Measurements from ENCODE around the gene NTMT2.
"Not testable (repeated sequence)": the region's sequence is repeated elsewhere in the genome, so short reads cannot be mapped to it uniquely, and the experiment has no call there.

The NTMT2 gene

DNA sequence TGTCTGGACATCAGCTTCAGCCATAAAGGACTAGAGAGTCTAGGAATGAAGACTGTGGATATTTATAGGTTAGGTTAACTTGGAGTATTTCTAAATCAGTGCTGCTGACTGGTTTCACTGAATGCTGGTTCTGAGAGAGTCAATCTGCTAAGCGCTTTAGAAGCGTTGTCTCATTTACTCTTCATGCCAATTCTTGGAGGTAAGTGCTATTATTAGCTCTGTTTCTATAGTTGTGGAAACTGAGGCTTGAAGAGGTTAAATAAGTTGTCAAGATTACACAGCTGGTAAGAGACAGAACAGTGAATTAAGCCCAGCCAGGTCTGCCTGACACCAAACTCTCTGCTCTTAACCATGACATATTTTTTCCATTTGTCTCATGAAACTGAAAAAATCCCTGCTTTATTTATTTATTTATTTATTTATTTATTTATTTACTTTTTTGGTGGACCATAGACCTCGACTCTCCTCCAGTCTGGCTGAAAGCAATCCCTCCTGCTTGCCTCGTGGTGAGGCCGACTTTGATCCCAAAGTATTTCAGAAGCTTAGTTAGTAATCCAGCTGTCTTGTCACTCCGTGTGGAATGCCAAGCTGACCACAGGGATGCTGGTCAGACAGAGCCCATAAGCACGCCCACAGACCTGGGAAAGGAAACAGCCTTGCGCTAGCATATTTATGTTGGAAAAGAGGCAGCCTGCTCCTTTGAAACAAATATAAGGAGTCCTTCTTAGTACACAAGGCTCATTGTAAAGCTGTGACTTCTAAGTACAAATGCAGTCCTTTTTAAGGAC, 16.9 kb downstream of the NTMT2 start:
- DNase-seq: no peak

- DNase-seq: no peak
Measured at GRCh38 chr1:170164103-170164763, 18.5 kb downstream of the NTMT2 start.

GRCh38 chr1:170166518-170167180, 20.9 kb downstream of the NTMT2 start:
- no peak for DNase-seq

DNA sequence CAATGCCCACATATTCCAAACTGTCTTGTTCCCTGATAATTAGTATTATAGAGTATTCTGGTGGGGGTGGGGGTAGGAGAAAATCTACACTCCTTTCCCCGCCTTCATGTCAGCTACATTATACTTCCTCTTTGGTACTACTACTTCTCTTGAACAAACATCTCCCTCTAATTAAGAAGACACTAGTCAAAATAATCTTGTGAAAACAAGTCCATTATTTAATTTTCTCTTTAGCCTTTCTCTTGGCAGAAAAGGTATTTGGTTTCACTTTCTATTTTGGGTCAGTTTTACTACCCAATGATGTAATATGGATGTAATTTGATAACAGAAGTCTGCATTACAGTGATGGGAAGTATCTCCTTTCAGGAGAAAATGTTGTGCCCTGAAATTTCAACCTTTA, 22.5 kb downstream of the NTMT2 start:
- no peak for DNase-seq

GRCh38 chr1:170170513-170170912, 24.8 kb downstream of the NTMT2 start:
- not testable (repeated sequence) for DNase-seq

GRCh38 chr1:170174395-170174794, 28.6 kb downstream of the NTMT2 start:
- no peak for DNase-seq

DNA sequence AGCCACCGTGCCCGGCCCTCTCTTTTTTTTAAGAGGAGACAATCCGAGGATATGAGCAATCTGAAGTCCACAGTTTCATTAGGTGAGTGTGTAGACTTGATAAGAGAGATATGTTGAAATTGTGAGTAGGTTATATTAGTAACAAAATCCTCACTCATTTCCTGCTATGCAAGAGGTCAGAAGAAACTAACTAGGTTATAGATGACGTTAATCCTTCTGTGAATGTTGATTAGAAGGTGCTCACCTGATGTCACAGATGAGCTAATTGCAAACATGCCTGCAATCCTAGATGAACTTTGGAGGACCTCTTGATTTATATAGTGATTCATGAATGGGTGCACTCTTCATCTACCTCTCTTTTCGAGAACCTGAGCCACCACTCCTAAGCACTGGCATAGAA, 29.3 kb downstream of the NTMT2 start:
- DNase-seq: no peak

DNA sequence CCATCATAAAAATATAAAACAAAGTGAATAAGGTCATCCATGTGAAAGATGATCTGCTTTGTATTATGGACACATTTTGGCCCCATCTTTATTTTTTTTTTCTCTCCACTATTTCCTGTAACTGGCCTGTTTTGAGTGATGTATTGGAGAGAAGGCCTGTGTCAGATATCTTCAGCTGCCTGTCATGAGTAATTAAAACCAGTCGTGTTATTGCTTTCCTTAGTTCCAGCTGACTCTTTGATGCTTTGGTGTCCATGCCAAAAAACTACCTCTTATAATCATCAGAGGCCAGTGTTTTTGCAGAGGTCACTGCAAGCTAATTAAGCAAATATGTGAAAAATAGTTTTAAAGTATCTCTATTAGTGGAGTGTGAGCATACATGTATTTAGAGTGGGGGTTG, 29.7 kb downstream of the NTMT2 start:
- DNase-seq: no peak

- DNase-seq: no peak
Measured at GRCh38 chr1:170176772-170177171, 31.0 kb downstream of the NTMT2 start.

- no peak for DNase-seq
Measured at GRCh38 chr1:170182442-170182841, 36.7 kb downstream of the NTMT2 start.

GRCh38 chr1:170192546-170192945, 46.8 kb downstream of the NTMT2 start:
- DNase-seq: no peak

GRCh38 chr1:170194451-170194850, 48.7 kb downstream of the NTMT2 start:
- DNase-seq: no peak

- no peak for DNase-seq
Measured at GRCh38 chr1:170196490-170197236, 50.9 kb downstream of the NTMT2 start.

DNA sequence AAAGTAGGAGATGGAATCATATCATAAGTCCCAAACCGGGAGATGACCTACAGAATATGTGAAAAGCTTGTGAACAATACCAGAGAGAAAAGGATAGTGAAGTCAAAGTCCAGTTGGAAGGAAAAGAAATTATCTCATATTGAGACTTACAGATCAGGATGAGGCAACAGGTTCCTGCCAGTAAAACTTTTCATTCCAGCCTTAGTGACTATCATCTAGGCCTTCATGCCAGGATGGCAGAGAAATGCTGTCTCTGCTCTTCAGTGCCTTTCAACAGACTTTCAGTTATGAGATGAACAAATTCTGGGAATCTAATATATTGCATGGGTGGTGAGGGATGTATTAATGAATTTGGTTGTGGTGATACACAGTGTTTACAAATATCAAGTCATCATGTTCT, 52.3 kb downstream of the NTMT2 start:
- no peak for DNase-seq

GRCh38 chr1:170198584-170198983, 52.8 kb downstream of the NTMT2 start:
- no peak for DNase-seq

- DNase-seq: no peak
Measured at GRCh38 chr1:170200161-170200560, 54.4 kb downstream of the NTMT2 start.

DNA sequence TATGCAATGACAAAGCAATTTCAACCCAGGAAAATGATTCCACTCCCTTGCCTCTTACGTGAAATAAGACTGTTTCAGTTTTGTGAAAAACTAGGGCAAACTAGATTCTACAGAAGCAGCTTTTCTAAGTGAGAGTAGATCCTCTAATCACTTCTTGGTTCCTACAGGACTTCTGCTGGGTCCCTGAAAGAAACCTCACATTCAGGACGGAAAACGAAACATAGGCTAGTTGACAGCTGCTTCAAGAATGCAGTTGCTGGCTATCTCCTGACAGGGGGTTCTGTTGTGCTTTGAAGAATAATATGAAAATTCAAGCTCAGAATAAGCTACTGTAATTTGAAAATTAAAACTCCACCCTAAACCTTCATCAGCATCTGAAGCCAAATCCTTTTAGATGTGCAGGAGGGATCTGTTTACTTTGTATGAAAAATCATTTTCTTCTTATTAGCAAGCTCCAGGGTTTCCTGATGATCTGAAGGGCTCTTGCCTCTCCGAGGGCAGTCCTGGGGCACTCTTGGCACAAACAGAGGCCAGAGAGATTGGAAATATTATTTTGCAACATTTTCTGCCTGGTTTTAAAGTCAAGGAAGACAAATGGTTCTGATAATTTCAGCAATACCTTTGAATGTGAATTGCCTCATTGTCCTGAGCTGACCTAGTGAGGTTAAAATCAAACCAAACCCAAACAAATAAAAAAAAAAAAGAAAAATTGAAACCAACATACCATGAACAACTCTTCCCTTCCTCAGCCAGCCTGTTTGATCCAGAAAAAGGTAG, 55.0 kb downstream of the NTMT2 start:
- DNase-seq: no peak

- no peak for DNase-seq
Measured at GRCh38 chr1:170203693-170204092, 57.9 kb downstream of the NTMT2 start.

DNA sequence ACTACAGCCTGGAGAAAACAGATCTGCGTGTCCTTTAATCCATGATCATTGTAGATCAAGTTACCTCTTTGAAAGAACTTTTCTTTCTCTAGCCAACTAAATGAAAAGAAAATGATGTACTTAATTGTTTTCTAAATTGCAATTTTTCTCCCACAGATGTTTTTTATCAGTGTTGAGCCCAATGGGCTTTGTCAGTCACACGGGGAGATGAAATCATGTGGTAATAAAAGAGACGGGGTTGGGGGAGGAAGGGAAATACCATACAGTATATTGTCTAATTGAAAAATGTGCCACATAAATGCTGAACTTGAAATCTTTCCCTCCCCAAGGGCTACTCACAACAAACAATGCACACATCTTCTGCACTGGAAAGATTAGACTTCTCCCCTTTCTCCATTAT, 58.4 kb downstream of the NTMT2 start:
- DNase-seq: no peak

DNA sequence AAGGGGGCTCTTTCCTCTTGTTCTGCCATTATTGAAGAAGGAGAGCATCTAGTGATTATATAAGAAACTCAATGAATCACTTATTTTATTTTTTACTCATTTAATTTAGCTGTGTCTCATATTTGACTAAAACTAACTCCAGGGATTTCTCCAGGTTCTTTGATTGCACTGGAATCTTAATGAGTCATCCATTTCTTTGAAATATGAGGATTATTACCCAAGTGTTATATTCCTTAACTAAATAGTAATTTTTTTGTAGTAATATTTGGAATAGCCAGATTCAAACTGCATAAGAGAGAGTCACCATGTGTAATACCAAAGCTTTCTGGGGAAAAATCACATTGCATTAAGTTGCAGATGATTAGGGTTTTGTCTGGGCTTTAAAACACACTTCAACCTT, 59.5 kb downstream of the NTMT2 start:
- DNase-seq: no peak

DNA sequence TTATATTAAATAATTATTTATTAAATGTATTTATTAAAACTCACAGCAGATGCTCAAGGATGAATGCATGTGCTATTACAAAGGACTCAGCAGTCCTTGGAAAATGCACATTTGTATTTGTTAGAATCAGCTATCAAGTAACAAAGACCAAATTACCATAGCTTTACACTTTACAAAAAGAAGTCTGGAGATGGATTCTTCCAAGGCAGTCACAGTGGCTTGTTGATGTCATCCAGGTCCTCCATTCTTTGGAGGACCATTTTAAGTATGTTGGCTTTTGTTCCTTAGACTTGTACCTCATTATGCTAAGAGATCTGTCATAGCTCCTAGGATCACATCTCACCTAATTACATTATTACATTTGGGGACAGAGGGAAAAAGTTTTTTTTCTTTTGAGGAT, 63.4 kb downstream of the NTMT2 start:
- DNase-seq: no peak

DNA sequence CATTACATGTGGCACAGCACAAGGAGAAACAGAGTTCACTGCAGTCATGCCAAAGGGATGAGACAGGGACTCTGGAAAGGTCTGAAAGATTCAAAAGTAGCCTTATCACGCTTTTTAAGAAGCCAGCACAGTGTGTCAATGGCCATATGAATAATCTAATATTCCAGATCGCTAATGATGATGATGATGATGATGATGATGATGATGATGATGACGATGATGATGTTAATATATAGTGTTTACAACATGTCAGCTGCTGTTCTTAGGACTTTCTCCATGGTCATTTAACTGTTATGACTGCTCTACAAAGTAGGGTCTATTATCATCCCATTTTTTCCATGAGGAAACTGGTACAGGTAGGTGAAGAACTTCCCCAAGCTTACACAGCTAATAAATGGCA, 64.4 kb downstream of the NTMT2 start:
- DNase-seq: no peak

GRCh38 chr1:170213596-170213995, 67.8 kb downstream of the NTMT2 start:
- DNase-seq: no peak
